ENCODE results near the gene KLK5. TPM values are rescaled to one million over a fixed set of nuclear protein-coding genes. Genes with fewer than 3 reads are reported as not detected.
"Not testable (repeated sequence)": the region's sequence is repeated elsewhere in the genome, so short reads cannot be mapped to it uniquely, and the experiment has no call there.

KLK5 gene
- total RNA-seq, 3 donors from 2014 or later = not detected

DNA sequence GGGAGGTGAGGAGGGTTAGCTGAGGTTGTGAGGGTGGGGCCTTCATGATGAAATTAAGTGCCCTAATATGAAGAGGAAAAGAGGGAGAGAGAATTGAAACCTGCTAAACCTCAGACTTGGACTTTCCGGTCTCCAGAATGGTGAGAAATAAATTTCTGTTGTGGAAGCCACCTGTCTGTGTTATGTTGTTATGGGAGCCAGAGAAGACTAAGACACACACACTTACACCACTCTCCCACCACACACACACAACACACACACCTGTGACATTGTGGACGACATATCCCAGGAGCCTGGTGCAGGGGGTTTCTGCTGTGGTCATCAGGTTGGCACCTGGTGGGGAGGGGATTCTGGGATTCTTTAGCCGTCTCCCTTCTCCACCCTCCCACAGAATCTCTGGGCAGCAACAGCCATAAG, 55.6 kb downstream of the KLK5 start:
- H3K9me3 Mint-ChIP-seq = no peaks in the 10 kb centered on the region
- no peaks in the 10 kb centered on the region for H3K36me3 Mint-ChIP-seq (ENCODE audit: insufficient read depth)
- H3K4me1 Mint-ChIP-seq (ENCODE audit: low read depth) = no peaks in the 10 kb centered on the region
- no peak for DNase-seq
- peaks cover 25% of the 10 kb centered on the region for H3K27me3 Mint-ChIP-seq (ENCODE audit: low read depth)
- ATAC-seq = no peak
- H3K4me3 Mint-ChIP-seq = no peak overlapping the region

DNA sequence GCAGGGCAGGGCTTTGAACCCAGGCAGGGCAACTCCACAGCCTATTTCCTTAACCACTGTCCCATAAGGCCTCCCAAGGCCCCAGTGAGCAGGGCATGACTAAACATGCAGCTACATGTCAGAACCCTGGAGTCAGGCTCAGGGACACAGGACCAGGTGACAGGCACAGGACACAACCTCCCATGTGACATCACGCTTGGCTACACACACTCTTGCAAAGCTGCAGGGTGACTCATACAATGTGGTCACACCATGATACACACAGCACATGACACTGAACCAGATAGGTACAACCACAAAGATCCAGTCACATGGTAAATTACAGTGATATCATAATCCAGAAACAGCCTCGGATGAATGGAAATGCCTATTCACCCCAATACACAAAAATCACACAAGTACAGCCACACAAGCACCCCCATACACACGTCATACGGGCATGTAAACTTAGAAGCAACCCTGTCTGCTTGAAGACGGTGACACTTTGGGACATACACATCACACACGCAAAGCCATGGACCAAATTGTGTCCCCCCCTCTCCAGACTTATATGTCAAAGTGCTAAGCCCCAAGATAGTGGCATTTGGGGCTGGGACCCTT, 56.1 kb downstream of the KLK5 start:
- no peaks in the 10 kb centered on the region for H3K4me1 Mint-ChIP-seq (ENCODE audit: low read depth)
- H3K9me3 Mint-ChIP-seq = no peaks in the 10 kb centered on the region
- H3K36me3 Mint-ChIP-seq (ENCODE audit: insufficient read depth) = no peaks in the 10 kb centered on the region
- DNase-seq (no peak), ATAC-seq (peak; percentile 82 to 93)
- H3K4me3 Mint-ChIP-seq = no peak overlapping the region
- peaks cover 26% of the 10 kb centered on the region for H3K27me3 Mint-ChIP-seq (ENCODE audit: low read depth)

DNA sequence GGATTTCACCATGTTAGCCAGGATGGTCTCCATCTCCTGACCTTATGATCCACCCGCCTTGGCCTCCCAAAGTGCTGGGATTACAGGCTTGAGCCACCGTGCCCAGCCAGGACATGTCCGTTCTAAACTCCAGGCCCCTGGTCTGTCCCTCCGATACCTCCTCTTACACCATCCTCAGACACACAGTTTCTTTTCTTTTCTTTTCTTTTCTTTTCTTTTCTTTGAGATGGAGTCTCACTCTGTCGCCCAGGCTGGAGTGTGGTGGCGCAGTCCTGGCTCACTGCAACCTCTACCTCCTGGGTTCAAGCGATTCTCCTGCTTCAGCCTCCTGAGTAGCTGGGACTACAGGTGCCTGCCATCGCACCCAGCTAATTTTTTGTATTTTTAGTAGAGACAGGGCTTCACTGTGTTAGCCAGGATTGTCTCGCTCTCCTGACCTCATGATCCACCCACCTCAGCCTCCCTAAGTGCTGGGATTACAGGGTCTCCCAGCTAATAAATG, 56.7 kb downstream of the KLK5 start:
- H3K4me1 Mint-ChIP-seq (ENCODE audit: low read depth); H3K36me3 Mint-ChIP-seq (ENCODE audit: insufficient read depth); DNase-seq; H3K9me3 Mint-ChIP-seq; ATAC-seq; H3K4me3 Mint-ChIP-seq: not testable (repeated sequence)
- peaks cover 27% of the 10 kb centered on the region for H3K27me3 Mint-ChIP-seq (ENCODE audit: low read depth)

DNA sequence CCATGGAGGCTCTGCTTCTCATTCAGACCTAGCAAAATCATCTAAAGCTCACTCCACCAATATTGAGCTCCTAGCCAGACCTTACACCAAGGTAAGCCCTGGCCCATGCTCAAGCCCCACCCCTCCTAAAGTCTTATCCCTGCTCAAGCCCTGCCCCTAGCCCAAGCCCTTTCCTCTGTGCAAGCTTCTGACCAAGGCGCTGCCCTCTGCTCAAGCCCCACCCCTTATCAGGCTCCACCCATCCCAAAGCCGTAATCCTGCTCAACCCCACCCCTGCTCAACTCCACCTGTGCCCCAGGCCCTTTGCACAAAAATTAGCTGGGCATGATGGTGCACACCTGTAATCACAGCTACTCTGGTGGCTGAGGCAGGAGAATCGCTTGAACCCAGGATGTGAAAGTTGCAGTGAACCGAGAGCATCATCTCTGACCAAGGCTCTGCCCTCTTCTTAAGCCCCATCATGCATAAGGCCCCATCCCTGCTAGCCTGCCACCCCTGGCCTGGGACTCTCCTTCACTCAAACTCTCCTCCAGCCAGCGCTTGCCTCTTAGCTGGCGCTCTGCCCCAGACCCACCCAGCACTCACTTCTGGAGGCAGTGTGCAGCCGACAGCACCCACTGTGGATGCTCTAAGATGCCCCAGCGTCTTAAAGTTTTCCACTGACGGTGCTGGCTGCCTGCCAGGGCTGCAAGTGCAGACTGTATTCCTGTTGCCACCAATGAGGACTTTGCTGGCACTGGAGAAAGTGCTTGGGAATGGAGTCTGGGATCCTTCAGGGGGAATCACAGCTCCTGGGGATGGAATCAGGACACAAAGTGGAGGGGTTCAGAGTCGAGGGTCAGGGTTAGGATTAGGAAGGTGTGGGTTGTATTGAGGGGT, 58.1 kb downstream of the KLK5 start:
- H3K4me1 Mint-ChIP-seq (ENCODE audit: low read depth) = no peaks in the 10 kb centered on the region
- no peaks in the 10 kb centered on the region for H3K9me3 Mint-ChIP-seq
- no peaks in the 10 kb centered on the region for H3K36me3 Mint-ChIP-seq (ENCODE audit: insufficient read depth)
- H3K4me3 Mint-ChIP-seq = no peak overlapping the region
- H3K27me3 Mint-ChIP-seq (ENCODE audit: low read depth) = peaks cover 23% of the 10 kb centered on the region
- DNase-seq (no peak), ATAC-seq (no peak)

Other genes with a start within 250 kb of the KLK5 start
- under 1 TPM in 1 of 3 donors, not detected in 2; 0.03 TPM for gene SHANK1, start 233.2 kb downstream of the KLK5 start, total RNA-seq
- gene CLEC11A, start 229.7 kb downstream of the KLK5 start, total RNA-seq = 1 to 10 TPM in 2 of 3 donors, under 1 TPM in 1; 0.52 to 1.4 (median 1.4) TPM
- gene GPR32, start 182.6 kb downstream of the KLK5 start, total RNA-seq = not detected
- gene ACP4, start 162.6 kb downstream of the KLK5 start, total RNA-seq = not detected
- 1 to 10 TPM in 1 of 3 donors, under 1 TPM in 2; 0.58 to 1.1 (median 0.71) TPM for gene KLK1, start 129.3 kb downstream of the KLK5 start, total RNA-seq
- not detected for gene KLK15, start 119.5 kb downstream of the KLK5 start, total RNA-seq
- gene KLK3, start 98.1 kb downstream of the KLK5 start, total RNA-seq = not detected
- not detected for gene KLK2, start 79.6 kb downstream of the KLK5 start, total RNA-seq
- gene KLK4, start 41.6 kb downstream of the KLK5 start, total RNA-seq = not detected
- gene KLK6, start 16.6 kb upstream of the KLK5 start, total RNA-seq = not detected
- gene KLK7, start 30.9 kb upstream of the KLK5 start, total RNA-seq = not detected
- not detected for gene KLK8, start 48.6 kb upstream of the KLK5 start, total RNA-seq
- gene KLK10, start 66.7 kb upstream of the KLK5 start, total RNA-seq = not detected
- under 1 TPM in 1 of 3 donors, not detected in 2; 0.24 TPM for gene KLK11, start 73.6 kb upstream of the KLK5 start, total RNA-seq
- gene KLK12, start 82.0 kb upstream of the KLK5 start, total RNA-seq = not detected
- not detected for gene KLK13, start 112.1 kb upstream of the KLK5 start, total RNA-seq
- 1 to 10 TPM in 2 of 3 donors, under 1 TPM in 1; 0.79 to 1.4 (median 1.2) TPM for gene KLK14, start 129.8 kb upstream of the KLK5 start, total RNA-seq
- 10 to 100 TPM; 24.1 to 29.3 (median 27.7) TPM for gene CTU1, start 155.4 kb upstream of the KLK5 start, total RNA-seq
- under 1 TPM; 0.22 to 0.43 (median 0.37) TPM for gene SIGLEC9, start 171.9 kb upstream of the KLK5 start, total RNA-seq
- gene SIGLEC7, start 189.3 kb upstream of the KLK5 start, total RNA-seq = under 1 TPM in 1 of 3 donors, not detected in 2; 0.16 TPM